ENCODE data around the gene PAPPA. TPM values are rescaled to one million over a fixed set of nuclear protein-coding genes. Genes with fewer than 3 reads are reported as not detected.

Gene PAPPA, protein sequence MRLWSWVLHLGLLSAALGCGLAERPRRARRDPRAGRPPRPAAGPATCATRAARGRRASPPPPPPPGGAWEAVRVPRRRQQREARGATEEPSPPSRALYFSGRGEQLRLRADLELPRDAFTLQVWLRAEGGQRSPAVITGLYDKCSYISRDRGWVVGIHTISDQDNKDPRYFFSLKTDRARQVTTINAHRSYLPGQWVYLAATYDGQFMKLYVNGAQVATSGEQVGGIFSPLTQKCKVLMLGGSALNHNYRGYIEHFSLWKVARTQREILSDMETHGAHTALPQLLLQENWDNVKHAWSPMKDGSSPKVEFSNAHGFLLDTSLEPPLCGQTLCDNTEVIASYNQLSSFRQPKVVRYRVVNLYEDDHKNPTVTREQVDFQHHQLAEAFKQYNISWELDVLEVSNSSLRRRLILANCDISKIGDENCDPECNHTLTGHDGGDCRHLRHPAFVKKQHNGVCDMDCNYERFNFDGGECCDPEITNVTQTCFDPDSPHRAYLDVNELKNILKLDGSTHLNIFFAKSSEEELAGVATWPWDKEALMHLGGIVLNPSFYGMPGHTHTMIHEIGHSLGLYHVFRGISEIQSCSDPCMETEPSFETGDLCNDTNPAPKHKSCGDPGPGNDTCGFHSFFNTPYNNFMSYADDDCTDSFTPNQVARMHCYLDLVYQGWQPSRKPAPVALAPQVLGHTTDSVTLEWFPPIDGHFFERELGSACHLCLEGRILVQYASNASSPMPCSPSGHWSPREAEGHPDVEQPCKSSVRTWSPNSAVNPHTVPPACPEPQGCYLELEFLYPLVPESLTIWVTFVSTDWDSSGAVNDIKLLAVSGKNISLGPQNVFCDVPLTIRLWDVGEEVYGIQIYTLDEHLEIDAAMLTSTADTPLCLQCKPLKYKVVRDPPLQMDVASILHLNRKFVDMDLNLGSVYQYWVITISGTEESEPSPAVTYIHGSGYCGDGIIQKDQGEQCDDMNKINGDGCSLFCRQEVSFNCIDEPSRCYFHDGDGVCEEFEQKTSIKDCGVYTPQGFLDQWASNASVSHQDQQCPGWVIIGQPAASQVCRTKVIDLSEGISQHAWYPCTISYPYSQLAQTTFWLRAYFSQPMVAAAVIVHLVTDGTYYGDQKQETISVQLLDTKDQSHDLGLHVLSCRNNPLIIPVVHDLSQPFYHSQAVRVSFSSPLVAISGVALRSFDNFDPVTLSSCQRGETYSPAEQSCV (N-terminal part only)
- 8.4 and 9.5 TPM in 2 replicates for total RNA-seq

DNA sequence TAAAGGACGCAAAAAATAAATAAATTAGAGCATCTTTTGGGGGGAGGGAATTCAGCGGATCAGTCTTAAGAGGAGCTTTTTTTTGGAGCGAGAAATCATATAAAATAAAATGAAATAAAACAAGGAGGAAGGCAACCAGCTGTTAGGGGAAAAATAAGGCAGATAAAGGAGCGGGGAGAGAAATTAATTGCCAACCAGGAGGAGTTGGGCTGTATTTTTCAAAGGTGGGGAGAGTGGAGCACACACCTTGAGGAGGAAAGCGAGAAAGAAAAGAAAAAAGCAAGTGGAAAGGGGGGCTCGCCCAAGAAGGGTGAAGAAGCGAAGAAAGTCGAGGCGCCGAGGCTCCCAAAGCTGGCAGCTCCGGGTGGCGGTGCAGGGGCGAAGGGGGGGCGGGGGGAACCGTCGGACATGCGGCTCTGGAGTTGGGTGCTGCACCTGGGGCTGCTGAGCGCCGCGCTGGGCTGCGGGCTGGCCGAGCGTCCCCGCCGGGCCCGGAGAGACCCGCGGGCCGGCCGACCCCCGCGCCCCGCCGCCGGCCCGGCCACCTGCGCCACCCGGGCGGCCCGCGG lies at the start of gene PAPPA:
Gene PAPPA (plus strand): TSS at position 27 of the 569 bp plus-strand sequence. CDS start 382 bp downstream, at position 409.

Measured in mesangial cell (primary cell).